ENCODE results near the gene BAHCC1.

The BAHCC1 gene

DNA sequence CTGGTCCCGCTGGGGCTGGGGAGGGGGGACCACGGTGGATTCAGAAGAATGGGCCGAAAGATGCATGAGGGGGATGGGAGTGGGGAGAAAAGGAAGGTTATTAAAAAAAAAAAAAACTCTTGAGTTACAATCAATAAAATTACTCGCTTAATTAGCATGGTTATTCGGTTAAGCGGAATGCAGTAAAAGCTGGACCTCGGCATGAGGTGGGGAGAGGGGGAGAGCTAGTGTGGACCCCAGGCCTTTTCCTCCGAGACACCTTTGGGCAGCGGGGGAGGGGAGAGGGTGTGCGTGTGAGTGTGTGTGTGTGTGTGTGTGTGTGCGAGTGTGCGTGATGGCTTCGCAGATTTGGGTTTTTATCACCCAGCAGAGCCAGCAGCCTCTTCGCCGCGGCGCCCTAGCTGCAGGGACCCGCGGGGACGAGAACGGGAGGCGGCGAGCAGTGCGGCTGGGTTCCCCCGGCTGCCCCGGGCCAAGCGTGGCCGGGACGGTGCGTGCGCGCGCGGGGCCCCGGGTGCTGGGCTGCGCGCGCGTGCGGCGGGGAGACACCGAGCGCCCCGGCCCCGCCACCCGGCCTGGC is 3.7 kb downstream of the BAHCC1 start:
- peak; percentile 24 for DNase-seq

DNA sequence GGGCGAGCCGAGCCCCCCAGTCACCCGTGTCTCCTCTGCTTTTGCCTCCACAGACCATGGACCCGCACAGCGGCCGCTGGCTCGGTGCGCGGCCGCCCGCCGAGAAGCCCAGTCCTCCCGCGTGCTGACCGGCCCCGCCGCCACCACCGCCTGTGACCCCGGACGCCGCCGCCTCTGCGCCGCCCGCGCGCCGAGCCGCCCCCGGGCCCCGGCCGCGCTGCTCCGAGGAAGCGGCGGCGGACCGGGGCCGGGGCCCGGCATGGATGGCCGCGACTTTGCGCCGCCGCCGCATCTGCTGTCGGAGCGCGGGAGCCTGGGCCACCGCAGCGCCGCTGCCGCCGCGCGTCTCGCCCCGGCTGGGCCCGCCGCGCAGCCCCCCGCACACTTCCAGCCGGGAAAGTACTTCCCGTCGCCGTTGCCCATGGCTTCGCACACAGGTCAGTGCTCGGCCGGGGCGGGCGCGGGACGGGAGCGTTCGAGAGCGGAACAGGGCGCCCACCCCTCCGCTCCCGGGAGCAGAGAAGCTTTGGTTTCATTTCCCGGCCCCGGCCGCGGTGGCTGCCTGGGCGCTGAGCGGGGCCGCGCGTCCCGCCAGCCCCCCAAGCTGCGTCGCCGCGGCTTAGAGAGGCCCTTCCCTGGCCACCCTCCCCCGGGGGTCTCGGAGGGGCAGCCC is 4.4 kb downstream of the BAHCC1 start:
- no peak for DNase-seq

GRCh38 chr17:81400154-81400977 is 5.1 kb downstream of the BAHCC1 start:
- peak; percentile 53 for DNase-seq

GRCh38 chr17:81400996-81401722 is 5.9 kb downstream of the BAHCC1 start:
- no peak for DNase-seq

GRCh38 chr17:81401723-81402529 is 6.7 kb downstream of the BAHCC1 start:
- DNase-seq, result no peak

DNA sequence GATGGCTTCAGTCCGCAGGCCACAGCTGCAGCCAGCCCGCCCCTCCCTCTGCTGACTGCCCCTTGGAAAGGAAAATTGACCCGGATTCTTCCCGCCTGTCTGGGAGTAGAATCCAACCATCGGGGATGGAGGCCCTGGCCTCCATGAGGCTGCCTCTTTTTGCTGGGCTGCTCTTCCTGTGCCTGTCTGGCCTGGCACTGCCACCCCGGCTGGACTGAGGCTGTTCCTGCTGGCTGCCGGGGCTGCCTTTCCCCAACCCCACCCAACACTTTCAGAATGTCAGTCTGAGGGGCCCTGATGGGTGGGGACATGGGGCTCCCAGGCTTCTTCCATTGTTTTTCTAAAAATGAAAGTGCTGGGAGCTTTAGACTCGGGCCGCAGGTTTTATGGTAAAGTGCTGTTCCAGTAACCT is 7.3 kb downstream of the BAHCC1 start:
- DNase-seq, result no peak

DNA sequence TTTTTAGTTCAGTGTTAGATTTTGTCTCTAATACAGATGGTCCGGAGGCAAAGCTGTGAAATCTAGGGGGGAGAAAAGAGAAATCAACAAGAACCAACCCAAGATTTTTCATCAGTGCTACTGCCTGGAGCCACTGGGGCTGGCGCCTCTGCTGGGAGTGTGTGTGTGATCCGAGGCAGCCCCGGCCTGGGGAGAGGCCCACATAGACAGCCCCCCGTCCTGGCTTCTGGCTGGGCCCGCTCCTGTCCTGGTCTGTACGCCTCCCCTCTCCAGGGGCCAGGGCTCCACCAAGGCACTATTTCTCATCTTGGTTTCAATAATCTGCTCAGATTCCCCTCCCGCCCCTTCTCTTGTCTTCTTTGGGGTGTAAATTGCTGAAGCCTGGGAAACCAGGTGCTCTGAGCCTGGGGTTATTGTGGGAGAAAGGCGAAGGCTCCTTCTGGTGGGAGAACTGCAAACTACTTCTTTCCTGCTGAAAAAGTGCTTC is 7.8 kb downstream of the BAHCC1 start:
- no peak for DNase-seq

DNA sequence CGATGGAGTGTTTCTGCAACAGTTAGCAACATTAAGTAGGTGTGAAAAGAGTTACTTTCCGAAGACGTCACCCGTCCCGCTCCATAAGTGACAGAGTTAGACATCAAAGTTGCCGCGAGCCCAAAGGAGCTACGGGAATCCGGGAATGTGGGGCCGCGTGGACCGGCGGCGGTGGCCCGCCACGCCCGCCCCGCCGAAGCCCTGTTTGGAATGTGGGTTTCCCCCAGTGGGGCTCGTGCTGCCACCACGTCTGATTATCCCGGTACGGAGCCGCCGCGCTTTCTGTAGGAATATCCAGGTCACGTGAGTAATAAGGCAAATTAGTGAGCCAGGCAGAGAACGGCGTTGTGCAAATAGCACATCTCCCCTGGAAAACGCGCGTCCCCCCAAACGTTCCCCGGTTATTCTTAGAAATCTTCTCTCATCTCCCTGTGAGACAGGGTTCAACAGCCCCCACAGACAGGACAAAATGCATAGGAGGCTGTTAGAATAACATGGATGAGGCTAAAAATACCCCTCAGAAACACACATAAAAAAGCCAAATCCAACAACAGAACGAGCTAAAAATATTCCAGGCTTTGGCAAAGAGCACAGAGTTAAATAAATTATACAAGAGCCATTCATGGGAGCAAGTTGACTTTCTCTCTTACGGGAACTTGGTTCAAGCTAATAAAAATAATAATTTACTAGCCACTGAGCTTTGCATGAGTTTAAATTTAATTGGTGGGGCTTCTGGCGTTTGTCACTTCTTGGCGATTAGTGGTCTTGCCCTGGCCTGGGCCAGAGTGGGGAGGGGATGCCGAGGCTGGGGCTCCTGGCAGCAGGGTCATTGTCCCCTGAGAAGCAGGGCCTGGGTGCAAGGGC is 8.6 kb downstream of the BAHCC1 start:
- peak; percentile 43 for DNase-seq

- DNase-seq, result no peak
These were observed 9.4 kb downstream of the BAHCC1 start for GRCh38 chr17:81404558-81405165.

GRCh38 chr17:81405411-81405872 is 10.2 kb downstream of the BAHCC1 start:
- DNase-seq, result no peak

DNA sequence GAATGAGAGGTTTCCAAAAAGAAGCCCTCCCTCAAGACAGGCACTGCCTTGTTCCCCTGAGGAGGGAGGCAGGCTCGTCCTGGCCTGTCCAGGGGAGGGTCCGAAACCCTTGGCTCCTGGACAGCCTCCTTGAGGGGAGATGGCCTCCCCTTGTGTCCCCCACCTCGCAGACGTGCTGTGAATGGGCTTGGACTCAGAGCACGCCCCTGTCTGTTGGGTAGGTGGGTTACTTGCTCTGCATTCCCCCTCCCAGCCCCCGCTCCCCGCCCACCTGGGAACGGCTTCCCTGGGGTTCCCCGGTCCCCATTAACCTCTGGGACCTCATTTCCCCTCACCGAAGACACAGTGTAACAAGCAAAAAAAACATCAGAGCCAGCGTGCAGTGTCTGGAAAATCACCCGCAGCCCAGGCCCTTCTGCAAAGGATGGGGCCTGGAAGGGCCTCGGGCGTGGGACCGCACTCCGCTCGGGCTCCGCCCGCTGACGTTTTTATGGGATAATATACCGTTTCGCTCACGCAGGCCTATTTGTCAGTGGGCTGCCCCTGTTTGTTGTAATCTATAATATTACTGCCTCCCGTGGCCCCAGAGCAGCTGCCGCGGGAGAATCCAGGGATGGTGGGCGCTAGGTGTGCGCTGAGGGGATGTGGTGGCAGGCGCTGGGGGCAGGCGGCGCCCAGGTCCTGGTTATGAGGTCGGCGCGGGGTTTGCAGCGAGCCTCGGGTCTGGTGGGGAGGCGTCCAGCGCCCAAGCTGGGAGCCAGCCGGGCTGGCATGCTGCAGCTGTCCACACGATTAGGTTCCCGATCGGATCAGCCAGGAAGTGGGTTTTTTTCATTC is 11.1 kb downstream of the BAHCC1 start:
- DNase-seq, result peak; percentile 59

GRCh38 chr17:81408049-81408448 is 12.8 kb downstream of the BAHCC1 start:
- DNase-seq, result no peak

- DNase-seq, result no peak
These were observed 14.1 kb downstream of the BAHCC1 start for GRCh38 chr17:81409190-81409935.

DNA sequence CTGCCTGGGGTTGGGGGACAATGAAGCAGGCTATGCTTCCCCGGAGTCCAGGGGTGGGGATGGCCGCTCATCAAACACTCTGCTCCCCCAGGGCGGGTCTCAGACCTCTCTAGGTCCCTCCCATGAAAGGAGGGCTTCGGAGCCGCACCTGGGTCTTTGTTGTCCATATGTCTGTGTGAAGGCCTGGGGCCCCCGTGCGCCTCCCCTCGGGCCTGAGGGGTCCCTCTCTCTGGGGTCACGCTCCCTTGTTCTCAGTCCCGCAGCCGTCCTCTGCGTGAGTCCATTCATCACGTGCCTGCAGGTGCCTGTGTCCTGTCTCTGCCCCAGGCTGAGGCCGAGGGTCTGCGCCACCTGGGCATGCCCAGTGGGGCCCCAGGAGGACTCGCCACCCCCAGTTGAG is 15.6 kb downstream of the BAHCC1 start:
- no peak for DNase-seq

- DNase-seq, result no peak
These were observed 16.0 kb downstream of the BAHCC1 start for GRCh38 chr17:81411305-81411704.

DNA sequence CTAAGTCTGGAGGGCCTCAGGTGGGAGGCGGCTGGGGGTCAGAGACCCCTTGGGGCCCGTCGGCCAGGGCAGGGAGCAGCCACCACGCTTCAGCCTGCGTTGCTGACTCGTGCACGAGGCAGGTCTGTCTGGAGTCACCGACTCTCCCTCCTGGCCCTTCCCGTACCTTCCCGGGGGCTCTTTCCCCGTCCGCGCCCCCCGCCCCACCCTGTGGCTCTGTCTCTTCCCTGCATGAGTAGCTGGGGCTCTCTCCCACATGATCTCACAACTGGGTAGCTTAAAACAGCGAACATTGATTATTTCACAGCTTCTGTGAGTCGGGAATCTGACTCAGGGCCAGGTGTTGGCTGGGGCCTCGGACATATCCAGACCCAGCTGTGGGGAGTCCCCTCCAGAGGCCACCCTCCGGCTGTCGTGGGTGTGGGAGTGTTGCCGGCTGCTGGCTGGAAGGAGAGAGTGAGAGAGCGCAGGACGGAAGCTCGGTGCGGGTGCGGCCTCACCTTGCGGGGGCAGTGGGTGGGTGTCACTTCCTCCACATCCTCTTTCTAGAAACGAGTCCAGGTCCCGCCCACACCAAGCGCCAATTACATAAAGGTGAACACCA is 17.3 kb downstream of the BAHCC1 start:
- no peak for DNase-seq

DNA sequence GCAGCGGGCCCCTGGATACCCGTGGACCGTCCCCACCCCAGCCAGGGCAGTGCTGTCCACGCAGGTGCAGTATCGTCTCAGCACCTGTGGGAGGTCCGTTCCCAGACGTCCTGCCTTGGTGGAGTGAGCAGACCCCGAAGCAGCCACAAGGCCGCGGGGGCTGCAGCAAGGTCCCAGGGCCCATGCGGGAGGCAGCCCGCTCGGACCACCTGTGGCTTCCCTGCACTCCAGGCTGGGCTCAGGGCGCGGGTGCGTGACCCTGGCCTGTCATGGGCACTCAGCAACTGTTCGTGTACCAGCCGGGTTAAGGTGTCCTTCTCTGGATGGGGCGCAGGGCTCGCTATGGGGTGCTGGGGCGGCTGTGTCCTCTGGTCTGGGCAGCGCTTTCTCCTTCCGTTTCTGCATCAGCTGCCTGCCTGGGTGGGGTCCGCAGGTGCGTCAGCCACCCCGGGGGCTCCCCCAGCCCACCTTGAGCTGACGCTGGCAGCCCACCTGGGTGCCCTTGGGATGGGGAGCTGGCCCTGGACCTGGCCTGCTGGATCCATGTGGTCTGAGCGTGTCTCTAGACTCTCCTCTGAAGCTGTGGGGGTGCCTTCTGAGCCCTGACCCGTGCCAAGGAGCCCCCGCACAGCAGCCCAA is 18.4 kb downstream of the BAHCC1 start:
- DNase-seq, result no peak

Measured in NCI-H2227 treated with DMSO at 0.1 percent for 48 hours (cell line).